Cardiac muscle cell (in vitro differentiated cells and primary cell): Measurements from ENCODE around the gene MEIOB. TPM values are rescaled to one million over a fixed set of nuclear protein-coding genes. Genes with fewer than 3 reads are reported as not detected.
A peak's percentile ranks its signal among the peaks of the same experiment; 100 is the strongest.
"Not testable (repeated sequence)": the region's sequence is repeated elsewhere in the genome, so short reads cannot be mapped to it uniquely, and the experiment has no call there.

Source experiments
- DNase-seq, 2 donors: peaks; one replicate each; pipeline versions ENCODE4 v3.0.0 to v3.0.0-alpha.2; 2010 to 2017; ENCODE audit warnings: low read depth in 1 of 2, low spot score in 1 of 2
- H3K27ac ChIP-seq: fragments of 200-600 bp; sonication (generic); 2 replicates; pipeline ENCODE4 v1.5.1; 2016
- H3K27me3 ChIP-seq: fragments of 200-600 bp; sonication (generic); 2 replicates; pipeline ENCODE4 v1.6.0; 2016; ENCODE audit warnings: control low read depth
- H3K36me3 ChIP-seq: fragments of 200-600 bp; sonication (generic); 2 replicates; pipeline ENCODE4 v1.5.1; 2016; ENCODE audit warnings: control low read depth
- H3K4me1 ChIP-seq: fragments of 200-600 bp; sonication (generic); 2 replicates; pipeline ENCODE4 v1.8.1; 2017; ENCODE audit warnings: low read depth, mild to moderate bottlenecking, mixed run types
- H3K4me3 ChIP-seq: fragments of 200-600 bp; sonication (generic); 2 replicates; pipeline ENCODE4 v1.5.1; 2016; ENCODE audit warnings: mild to moderate bottlenecking
- H3K9me3 ChIP-seq: fragments of 200-600 bp; sonication (generic); 2 replicates; pipeline ENCODE4 v1.5.1; 2017; ENCODE audit warnings: low read depth, mild to moderate bottlenecking, control low read depth
- polyA plus RNA-seq: library from polyadenylated mRNA; unstranded; fragments of >200 nt; fragmentation: Nextera tagmentation; extraction: Ambion mirVana; gene quantifications from 2 replicates; pipeline ENCODE4 v1.2.1, GENCODE V29; 2016
- total RNA-seq: library from RNA; depleted of rRNA; stranded (reverse); fragments of >200 nt; gene quantifications from 2 replicates; pipeline ENCODE4 v1.2.3, GENCODE V29; 2016
- TF ChIP-seq, protein P1 (sequence below): IDR thresholded peaks from 2 replicates; pipeline ENCODE4 v1.5.1; 2012; ENCODE audit warnings: low read depth, mild to moderate bottlenecking, low read length

Gene MEIOB
- total and polyA plus RNA-seq, 2 experiments from 2014 or later = 2.0 TPM; not detected in 1

DNA sequence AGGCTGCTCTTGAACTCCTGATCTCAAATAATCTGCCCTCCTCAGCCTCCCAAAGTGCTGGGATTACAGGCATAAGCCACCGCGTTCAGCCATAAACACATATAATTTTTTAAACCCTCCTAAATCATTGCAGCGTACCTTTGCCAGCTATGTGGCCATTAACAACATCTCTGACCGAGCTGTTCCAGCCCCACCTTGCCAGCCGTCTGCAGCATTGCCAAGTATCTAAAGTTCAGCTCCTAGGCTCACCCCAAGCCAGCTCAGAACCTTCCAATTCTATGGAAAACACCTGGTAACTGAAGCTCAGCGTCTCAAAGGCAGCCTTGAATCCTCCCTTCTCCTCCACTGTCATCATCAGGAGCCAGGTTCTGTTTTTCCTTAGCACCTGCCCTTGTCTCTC, 5.1 kb upstream of the MEIOB start:
- H3K4me3 ChIP-seq = no peak overlapping the region
- no peak overlapping the region for H3K27ac ChIP-seq
- no peaks in the 10 kb centered on the region for H3K36me3 ChIP-seq
- DNase-seq = no peak
- peaks cover 55% of the 10 kb centered on the region for H3K27me3 ChIP-seq
- no peaks in the 10 kb centered on the region for H3K9me3 ChIP-seq
- no peaks in the 10 kb centered on the region for H3K4me1 ChIP-seq
- TF ChIP-seq, protein P1, sequence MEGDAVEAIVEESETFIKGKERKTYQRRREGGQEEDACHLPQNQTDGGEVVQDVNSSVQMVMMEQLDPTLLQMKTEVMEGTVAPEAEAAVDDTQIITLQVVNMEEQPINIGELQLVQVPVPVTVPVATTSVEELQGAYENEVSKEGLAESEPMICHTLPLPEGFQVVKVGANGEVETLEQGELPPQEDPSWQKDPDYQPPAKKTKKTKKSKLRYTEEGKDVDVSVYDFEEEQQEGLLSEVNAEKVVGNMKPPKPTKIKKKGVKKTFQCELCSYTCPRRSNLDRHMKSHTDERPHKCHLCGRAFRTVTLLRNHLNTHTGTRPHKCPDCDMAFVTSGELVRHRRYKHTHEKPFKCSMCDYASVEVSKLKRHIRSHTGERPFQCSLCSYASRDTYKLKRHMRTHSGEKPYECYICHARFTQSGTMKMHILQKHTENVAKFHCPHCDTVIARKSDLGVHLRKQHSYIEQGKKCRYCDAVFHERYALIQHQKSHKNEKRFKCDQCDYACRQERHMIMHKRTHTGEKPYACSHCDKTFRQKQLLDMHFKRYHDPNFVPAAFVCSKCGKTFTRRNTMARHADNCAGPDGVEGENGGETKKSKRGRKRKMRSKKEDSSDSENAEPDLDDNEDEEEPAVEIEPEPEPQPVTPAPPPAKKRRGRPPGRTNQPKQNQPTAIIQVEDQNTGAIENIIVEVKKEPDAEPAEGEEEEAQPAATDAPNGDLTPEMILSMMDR = no peak

DNA sequence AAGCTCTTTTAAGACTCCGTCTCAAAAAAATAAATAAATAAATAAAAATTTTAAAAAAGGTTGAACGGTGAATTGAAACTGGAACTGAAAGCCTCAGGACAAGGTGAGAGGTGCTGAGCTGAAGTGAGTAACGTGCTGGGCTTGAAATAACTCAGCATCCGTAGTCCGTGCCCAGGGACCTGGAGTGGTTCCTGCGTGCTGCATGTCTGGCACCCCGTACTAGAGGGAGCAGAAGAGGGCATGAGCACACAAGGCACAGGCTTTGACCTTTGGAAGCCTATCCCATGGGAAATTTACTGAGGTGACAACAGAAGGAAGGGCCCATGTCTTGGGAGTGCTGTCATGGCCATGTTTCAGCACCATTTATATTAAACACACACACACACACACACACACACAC, 4.5 kb upstream of the MEIOB start:
- Histone ChIP-seq H3K36me3 (no peaks in the 10 kb centered on the region), H3K4me3 (no peak overlapping the region), H3K9me3 (no peaks in the 10 kb centered on the region), H3K4me1 (no peaks in the 10 kb centered on the region), H3K27me3 (peaks cover 59% of the 10 kb centered on the region), H3K27ac (no peak overlapping the region)
- DNase-seq = no peak
- TF ChIP-seq, protein P1 = no peak

DNA sequence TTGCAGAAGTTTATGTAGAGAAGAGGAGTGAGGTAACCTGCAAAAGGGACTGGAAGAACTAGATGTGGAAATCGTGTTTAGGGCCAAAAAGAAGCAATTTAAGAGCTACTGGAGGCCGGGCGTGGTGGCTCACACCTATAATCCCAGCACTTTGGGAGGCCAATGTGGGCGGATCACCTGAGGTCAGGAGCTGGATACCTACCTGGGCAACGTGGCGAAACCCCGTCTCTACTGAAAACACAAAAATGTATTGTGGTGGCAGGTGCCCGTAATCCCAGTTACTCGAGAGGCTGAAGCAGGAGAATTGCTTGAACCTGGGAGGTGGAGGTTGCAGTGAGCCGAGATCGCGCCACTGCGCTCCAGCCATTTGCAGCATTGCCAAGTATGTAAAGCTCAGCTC, 4.1 kb upstream of the MEIOB start:
- H3K36me3 ChIP-seq, H3K4me1 ChIP-seq, H3K27ac ChIP-seq, H3K4me3 ChIP-seq, DNase-seq, H3K9me3 ChIP-seq: not testable (repeated sequence)
- peaks cover 59% of the 10 kb centered on the region for H3K27me3 ChIP-seq

DNA sequence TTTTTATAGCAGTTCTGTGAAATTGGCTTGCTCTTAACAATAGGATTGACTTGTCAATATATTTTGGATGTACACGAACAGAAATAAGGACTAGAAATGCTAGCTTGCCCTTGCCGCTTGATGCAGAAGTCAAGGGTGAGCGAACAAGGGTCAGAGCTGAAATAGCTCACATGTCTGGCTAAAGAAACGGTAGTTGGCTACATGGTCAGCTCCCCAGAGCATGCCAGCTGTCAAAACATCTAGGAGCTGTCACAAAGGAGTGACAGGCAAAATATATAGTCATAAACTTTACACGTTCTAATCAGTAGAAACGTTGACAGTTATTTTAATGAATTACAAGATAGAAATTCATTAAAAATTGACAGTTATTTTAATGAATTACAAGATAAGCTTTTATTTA, 2.9 kb upstream of the MEIOB start:
- H3K36me3 ChIP-seq = no peaks in the 10 kb centered on the region
- peaks cover 63% of the 10 kb centered on the region for H3K27me3 ChIP-seq
- no peak overlapping the region for H3K4me3 ChIP-seq
- TF ChIP-seq, protein P1 = no peak
- no peaks in the 10 kb centered on the region for H3K9me3 ChIP-seq
- no peak for DNase-seq
- H3K4me1 ChIP-seq = no peaks in the 10 kb centered on the region
- H3K27ac ChIP-seq = no peak overlapping the region

DNA sequence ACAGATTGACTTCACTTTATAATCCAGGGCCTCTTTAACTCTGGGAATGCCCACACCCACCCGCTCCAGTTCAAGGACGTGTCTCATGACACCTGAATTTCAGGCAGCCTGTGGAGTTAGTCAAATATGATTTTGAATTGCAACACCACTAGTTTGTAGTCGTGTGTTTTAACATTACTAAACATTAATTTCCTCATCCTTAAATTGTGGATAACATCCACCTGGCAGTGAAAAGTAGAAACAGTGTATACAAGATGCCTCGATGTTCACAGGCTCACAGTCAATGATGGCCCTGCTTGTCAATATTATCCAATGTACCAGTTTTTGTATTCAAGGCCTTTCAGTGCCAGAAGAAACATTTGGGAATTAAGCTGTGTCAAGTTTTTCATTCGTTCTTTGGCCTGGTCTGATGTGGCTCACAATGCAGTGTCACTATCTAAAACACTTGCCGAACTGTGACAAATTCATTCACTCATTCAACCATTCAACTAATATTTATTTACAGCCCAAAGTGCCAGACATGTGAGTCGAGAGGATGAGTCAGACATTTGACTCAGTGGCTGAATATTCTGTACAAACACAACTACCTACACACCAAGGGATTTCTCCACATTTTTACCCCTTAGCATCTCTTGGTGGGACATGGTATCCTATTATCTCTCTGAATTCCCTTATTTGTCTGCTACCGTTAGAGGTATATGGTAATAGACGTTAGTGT, 1.4 kb downstream of the MEIOB start:
- H3K27ac ChIP-seq = no peak overlapping the region
- peak in 1 of 2 donors; percentile 23 for DNase-seq
- TF ChIP-seq, protein P1 = no peak

DNA sequence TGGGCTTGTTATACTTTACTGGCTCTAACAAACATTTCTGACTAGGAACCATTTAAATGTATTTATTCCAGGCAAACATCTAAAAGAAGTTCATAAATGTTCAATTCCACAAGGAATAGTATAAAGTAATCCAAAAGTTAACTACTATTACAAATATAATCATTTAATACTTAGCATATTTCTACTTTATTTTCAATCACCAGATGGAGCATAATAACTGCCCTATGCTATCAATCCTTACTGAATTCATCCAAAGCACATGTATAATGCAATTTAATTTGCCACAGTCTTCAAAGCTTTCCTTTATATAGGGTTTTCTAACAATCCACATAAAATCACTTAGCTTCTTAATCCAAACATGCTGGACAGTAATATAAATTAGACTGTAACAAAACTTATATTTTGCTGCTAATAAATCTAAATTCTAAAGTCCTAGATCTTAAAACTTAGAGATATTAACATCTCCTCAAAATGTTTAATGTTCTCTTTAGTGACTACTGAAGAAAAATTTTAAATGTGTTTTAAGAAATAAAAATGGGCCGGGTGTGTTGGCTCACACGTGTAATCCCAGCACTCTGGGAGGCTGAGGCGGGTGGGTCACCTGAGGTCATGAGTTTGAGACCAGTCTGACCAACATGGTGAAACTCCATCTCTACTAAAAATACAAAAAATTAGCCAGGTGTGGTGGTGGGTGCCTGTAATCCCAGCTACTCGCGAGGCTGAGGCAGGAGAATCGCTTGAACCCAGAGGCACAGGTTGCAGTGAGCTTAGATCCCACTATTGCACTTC, 5.9 kb downstream of the MEIOB start:
- H3K36me3 ChIP-seq = no peaks in the 10 kb centered on the region
- no peaks in the 10 kb centered on the region for H3K4me1 ChIP-seq
- no peak for DNase-seq
- TF ChIP-seq, protein P1 = no peak
- no peak overlapping the region for H3K4me3 ChIP-seq
- no peak overlapping the region for H3K27ac ChIP-seq
- H3K27me3 ChIP-seq = peaks cover 30% of the 10 kb centered on the region
- no peaks in the 10 kb centered on the region for H3K9me3 ChIP-seq

More for the DNA sequence above, 1.4 kb downstream of the MEIOB start:
- Histone ChIP-seq H3K9me3 (no peaks in the 10 kb centered on the region), H3K27me3 (peaks cover 52% of the 10 kb centered on the region), H3K4me1 (no peaks in the 10 kb centered on the region), H3K36me3 (no peaks in the 10 kb centered on the region), H3K4me3 (no peak overlapping the region)
